ENCODE data around the gene ABR. TPM values are rescaled to one million over a fixed set of nuclear protein-coding genes. Genes with fewer than 3 reads are reported as not detected.

The ABR gene
- polyA plus RNA-seq, 1 donor from 2014 or later, result 34.5 TPM

DNA sequence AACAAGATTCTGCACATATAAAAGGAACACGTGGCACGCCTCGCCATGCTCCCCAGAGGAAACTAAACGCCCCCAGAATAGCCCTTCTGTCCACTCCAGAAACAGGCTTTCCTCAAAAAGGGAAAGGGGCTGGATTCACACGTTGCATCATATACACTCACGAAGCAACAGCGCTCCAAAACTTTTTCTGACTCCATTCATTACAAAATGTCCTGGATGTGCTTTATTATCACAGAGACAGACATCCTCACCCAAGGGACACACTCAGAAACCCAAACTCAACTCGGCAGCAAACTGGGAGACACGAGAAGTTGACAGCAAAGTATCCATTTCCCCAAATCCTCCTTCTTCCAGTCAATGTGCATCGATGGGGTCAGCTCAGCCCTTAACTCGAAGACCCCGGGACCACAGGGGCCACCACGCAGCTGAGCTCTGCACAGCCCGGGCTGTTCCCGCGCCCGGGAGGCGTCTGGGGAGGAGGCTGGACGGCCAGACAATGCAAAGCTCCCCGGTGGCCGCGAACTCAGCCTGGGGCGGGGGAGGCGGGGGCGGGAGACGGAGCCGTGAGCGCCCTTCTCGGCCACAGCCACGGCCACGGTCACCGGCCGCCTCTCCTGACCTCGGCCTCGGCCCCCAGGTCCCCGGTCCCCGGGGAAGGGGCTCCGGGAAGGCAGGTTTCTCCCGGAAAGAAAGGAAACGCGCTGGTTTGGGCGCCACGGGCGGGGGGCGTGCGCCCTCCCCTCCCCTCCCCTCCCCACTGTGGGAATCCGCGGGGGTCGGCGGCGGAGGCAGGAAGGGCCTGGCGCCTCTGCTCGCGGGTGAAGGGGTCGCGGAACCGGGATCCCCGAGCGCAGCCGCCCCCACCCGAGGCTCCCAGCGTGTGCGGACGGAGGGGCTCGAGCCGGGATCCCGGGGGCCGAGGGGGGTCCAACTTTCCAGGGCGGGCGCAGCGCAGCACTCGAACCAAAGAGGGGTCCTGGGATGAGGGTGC lies 201.4 kb downstream of the ABR start:
- H2AFZ ChIP-seq (ENCODE audit: low read depth, low read length), result peak overlapping the region; percentile 2
- H4K20me1 ChIP-seq (ENCODE audit: insufficient read depth), result no peaks in the 10 kb centered on the region
- peaks cover 48% of the 10 kb centered on the region for H3K79me2 ChIP-seq (replicated peaks; ENCODE audit: insufficient read depth, low read length)
- H3K27me3 ChIP-seq (ENCODE audit: insufficient read depth, low read depth, low read length), result no peaks in the 10 kb centered on the region
- peak overlapping the region; percentile 77 for H3K9ac ChIP-seq (ENCODE audit: low read length)
- no peaks in the 10 kb centered on the region for H3K36me3 ChIP-seq (ENCODE audit: insufficient read depth, low read length)
- no peaks in the 10 kb centered on the region for H3K9me3 ChIP-seq (ENCODE audit: low read length)
- peak overlapping the region; percentile 96 for H3K4me2 ChIP-seq (ENCODE audit: low read length)
- H3K27ac ChIP-seq (ENCODE audit: low read length), result peak overlapping the region; percentile 35
- TF ChIP-seq EZH2 (IDR thresholded peaks at IDR 0.05; ENCODE audit: borderline replicate concordance, insufficient read depth, low read length, poor library complexity, severe bottlenecking) (no peak), SMC3 (conservative IDR thresholded peaks at IDR 0.05; ENCODE audit: poor library complexity) (no peak), MXI1 (conservative IDR thresholded peaks at IDR 0.05; ENCODE audit: poor library complexity, severe bottlenecking) (peak; percentile 77)
- H3F3A ChIP-seq (ENCODE audit: insufficient read depth, low read length, poor library complexity, severe bottlenecking), result peaks cover 8% of the 10 kb centered on the region
- peak overlapping the region; percentile 95 for H3K4me3 ChIP-seq (ENCODE audit: low read length)
- no peaks in the 10 kb centered on the region for H3K9me2 ChIP-seq (ENCODE audit: insufficient read depth, low read length)

DNA sequence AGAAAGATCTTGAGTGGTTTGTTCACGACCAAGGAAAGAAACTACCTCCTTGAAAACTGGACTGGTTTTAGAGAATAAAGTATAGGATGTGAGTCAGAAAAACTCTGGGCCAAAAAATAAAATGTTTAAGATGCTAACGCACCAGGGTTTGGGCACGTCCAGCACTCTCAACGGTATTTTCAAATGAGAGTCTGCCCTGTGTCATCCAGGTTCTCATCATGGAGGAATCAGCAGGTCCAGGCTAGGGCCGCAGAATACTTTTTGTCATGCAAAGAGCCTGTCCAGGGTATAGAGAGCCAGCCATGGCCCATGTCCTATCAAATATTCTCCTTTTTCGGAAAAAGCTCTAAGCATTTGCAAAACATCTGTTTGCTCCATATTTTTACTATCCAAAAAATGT lies 202.6 kb downstream of the ABR start:
- Histone ChIP-seq H3K36me3 (ENCODE audit: insufficient read depth, low read length) (no peaks in the 10 kb centered on the region), H3K27me3 (ENCODE audit: insufficient read depth, low read depth, low read length) (no peaks in the 10 kb centered on the region), H3K27ac (ENCODE audit: low read length) (no peak overlapping the region), H3K9ac (ENCODE audit: low read length) (no peak overlapping the region), H3K9me3 (ENCODE audit: low read length) (no peaks in the 10 kb centered on the region), H3K4me2 (ENCODE audit: low read length) (peak overlapping the region; percentile 96), H2AFZ (ENCODE audit: low read depth, low read length) (no peak overlapping the region), H3K4me3 (ENCODE audit: low read length) (peak overlapping the region; percentile 95), H3F3A (ENCODE audit: insufficient read depth, low read length, poor library complexity, severe bottlenecking) (peaks cover 8% of the 10 kb centered on the region), H4K20me1 (ENCODE audit: insufficient read depth) (no peaks in the 10 kb centered on the region), H3K79me2 (replicated peaks; ENCODE audit: insufficient read depth, low read length) (peaks cover 60% of the 10 kb centered on the region), H3K9me2 (ENCODE audit: insufficient read depth, low read length) (no peaks in the 10 kb centered on the region)
- TF ChIP-seq POLR2AphosphoS5 (IDR thresholded peaks at IDR 0.05) (no peak), RAD21 (conservative IDR thresholded peaks at IDR 0.05) (no peak), MXI1 (conservative IDR thresholded peaks at IDR 0.05; ENCODE audit: poor library complexity, severe bottlenecking) (no peak), SMC3 (conservative IDR thresholded peaks at IDR 0.05; ENCODE audit: poor library complexity) (no peak), EZH2 (IDR thresholded peaks at IDR 0.05; ENCODE audit: borderline replicate concordance, insufficient read depth, low read length, poor library complexity, severe bottlenecking) (no peak), EP300 (conservative IDR thresholded peaks at IDR 0.05; ENCODE audit: poor library complexity, severe bottlenecking) (no peak), TAF1 (IDR thresholded peaks at IDR 0.05; ENCODE audit: low read depth) (no peak)
- TF ChIP-seq, protein P1, sequence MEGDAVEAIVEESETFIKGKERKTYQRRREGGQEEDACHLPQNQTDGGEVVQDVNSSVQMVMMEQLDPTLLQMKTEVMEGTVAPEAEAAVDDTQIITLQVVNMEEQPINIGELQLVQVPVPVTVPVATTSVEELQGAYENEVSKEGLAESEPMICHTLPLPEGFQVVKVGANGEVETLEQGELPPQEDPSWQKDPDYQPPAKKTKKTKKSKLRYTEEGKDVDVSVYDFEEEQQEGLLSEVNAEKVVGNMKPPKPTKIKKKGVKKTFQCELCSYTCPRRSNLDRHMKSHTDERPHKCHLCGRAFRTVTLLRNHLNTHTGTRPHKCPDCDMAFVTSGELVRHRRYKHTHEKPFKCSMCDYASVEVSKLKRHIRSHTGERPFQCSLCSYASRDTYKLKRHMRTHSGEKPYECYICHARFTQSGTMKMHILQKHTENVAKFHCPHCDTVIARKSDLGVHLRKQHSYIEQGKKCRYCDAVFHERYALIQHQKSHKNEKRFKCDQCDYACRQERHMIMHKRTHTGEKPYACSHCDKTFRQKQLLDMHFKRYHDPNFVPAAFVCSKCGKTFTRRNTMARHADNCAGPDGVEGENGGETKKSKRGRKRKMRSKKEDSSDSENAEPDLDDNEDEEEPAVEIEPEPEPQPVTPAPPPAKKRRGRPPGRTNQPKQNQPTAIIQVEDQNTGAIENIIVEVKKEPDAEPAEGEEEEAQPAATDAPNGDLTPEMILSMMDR (IDR thresholded peaks at IDR 0.05; ENCODE audit: poor library complexity, severe bottlenecking), result no peak
- TF ChIP-seq, protein P2, sequence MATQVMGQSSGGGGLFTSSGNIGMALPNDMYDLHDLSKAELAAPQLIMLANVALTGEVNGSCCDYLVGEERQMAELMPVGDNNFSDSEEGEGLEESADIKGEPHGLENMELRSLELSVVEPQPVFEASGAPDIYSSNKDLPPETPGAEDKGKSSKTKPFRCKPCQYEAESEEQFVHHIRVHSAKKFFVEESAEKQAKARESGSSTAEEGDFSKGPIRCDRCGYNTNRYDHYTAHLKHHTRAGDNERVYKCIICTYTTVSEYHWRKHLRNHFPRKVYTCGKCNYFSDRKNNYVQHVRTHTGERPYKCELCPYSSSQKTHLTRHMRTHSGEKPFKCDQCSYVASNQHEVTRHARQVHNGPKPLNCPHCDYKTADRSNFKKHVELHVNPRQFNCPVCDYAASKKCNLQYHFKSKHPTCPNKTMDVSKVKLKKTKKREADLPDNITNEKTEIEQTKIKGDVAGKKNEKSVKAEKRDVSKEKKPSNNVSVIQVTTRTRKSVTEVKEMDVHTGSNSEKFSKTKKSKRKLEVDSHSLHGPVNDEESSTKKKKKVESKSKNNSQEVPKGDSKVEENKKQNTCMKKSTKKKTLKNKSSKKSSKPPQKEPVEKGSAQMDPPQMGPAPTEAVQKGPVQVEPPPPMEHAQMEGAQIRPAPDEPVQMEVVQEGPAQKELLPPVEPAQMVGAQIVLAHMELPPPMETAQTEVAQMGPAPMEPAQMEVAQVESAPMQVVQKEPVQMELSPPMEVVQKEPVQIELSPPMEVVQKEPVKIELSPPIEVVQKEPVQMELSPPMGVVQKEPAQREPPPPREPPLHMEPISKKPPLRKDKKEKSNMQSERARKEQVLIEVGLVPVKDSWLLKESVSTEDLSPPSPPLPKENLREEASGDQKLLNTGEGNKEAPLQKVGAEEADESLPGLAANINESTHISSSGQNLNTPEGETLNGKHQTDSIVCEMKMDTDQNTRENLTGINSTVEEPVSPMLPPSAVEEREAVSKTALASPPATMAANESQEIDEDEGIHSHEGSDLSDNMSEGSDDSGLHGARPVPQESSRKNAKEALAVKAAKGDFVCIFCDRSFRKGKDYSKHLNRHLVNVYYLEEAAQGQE (IDR thresholded peaks at IDR 0.05; ENCODE audit: borderline replicate concordance), result no peak
